ENCODE data around the gene NPAS3. TPM values are rescaled to one million over a fixed set of nuclear protein-coding genes. Genes with fewer than 3 reads are reported as not detected.

NPAS3 gene
- total and polyA plus RNA-seq, 10 donors: 0.13 to 9.5 (median 2.9) TPM

DNA sequence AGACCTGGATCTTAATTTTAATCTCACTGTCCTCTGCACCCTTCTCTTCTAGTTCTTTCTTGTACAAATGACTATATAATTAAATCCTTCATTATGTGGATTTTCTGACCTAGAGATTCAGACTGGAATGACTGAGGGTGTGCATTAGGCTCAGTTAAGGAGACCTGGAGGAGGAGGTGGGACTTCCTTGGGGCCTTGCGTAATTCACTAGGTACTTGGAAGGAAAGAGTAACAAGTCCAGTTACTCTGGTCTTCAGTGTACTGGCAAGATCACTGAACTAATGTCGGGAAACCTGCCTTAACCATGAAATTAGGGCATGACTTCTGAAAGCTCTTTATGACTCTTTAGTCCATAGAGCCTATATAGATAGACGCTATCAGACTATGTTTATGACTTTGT is 570.8 kb downstream of the NPAS3 start:
- Histone ChIP-seq H3K9me3 (no peaks in the 10 kb centered on the region), H3K4me3 (no peak overlapping the region), H3K27me3 (replicated peaks in 1 of 7) (no peaks in the 10 kb centered on the region), H3K36me3 (no peaks in the 10 kb centered on the region), H3K27ac (no peak overlapping the region), H3K4me1 (no peaks in the 10 kb centered on the region)
- intact Hi-C loops (cut with DNase I; ENCODE audit: low total_unique reads): no loop called here
- no peak for TF ChIP-seq POLR2A (IDR thresholded peaks at IDR 0.05)
- no peak for TF ChIP-seq POLR2AphosphoS5 (IDR thresholded peaks at IDR 0.05)
- TF ChIP-seq, protein P1, sequence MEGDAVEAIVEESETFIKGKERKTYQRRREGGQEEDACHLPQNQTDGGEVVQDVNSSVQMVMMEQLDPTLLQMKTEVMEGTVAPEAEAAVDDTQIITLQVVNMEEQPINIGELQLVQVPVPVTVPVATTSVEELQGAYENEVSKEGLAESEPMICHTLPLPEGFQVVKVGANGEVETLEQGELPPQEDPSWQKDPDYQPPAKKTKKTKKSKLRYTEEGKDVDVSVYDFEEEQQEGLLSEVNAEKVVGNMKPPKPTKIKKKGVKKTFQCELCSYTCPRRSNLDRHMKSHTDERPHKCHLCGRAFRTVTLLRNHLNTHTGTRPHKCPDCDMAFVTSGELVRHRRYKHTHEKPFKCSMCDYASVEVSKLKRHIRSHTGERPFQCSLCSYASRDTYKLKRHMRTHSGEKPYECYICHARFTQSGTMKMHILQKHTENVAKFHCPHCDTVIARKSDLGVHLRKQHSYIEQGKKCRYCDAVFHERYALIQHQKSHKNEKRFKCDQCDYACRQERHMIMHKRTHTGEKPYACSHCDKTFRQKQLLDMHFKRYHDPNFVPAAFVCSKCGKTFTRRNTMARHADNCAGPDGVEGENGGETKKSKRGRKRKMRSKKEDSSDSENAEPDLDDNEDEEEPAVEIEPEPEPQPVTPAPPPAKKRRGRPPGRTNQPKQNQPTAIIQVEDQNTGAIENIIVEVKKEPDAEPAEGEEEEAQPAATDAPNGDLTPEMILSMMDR (IDR thresholded peaks at IDR 0.05 in 8 of 11, conservative IDR thresholded peaks at IDR 0.05 in 3 of 11): no peak
- no peak for DNase-seq
- 89 to 99% (median 92%) methylated on average over 3 of the region's 3 CpGs for WGBS, 5 donors

DNA sequence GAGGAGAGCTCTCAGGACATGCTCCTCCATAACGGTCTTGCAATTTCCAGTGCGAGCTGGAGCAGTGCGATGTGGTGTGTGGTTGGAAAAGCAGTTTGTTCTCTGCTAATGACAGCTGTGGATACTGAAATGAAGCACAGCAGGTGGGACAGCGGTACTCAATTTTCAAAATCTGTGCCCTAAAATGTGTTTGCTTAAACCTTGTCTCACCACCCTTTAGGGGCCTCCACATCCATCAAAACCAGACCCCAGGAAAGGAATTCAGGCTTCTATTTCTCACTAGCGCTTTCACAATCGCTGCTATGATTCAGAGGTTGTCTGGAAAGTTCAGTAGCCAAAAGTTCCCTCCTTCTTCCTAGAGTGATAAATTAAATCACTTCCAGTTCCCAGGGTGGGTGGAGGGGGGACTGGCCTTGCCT is 571.4 kb downstream of the NPAS3 start:
- Histone ChIP-seq H3K27ac (no peak overlapping the region), H3K4me3 (no peak overlapping the region), H3K27me3 (replicated peaks in 1 of 7) (no peaks in the 10 kb centered on the region), H3K4me1 (no peaks in the 10 kb centered on the region), H3K9me3 (no peaks in the 10 kb centered on the region), H3K36me3 (no peaks in the 10 kb centered on the region)
- 64 to 77% (median 69%) methylated on average over 6 of the region's 6 CpGs for WGBS, 5 donors
- intact Hi-C loops (cut with DNase I; ENCODE audit: low total_unique reads): no loop called here
- DNase-seq: no peak
- TF ChIP-seq POLR2AphosphoS5 (IDR thresholded peaks at IDR 0.05) (no peak), POLR2A (IDR thresholded peaks at IDR 0.05) (no peak)
- TF ChIP-seq, protein P1 (IDR thresholded peaks at IDR 0.05 in 8 of 11, conservative IDR thresholded peaks at IDR 0.05 in 3 of 11): no peak

DNA sequence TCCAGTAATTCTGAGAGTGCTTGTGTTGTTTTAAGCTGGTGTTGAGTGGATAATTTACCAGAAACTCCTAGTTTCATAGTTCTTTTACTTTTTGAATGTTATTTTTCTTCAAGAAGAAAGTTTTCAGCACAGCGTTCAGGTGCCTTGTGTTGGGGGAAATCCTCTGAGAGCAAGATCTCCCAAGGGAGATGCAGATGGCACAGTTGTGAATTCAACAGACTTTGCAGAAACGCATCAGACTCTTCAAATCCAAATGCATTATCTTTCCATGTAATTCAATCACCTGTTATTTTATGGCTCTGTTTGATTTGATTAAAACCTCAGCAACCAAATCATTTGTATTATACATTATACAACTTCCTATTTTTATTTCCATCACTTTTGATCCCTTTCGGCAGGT is 572.3 kb downstream of the NPAS3 start:
- Histone ChIP-seq H3K36me3 (no peaks in the 10 kb centered on the region), H3K27ac (no peak overlapping the region), H3K4me3 (no peak overlapping the region), H3K4me1 (no peaks in the 10 kb centered on the region), H3K27me3 (replicated peaks in 1 of 7) (no peaks in the 10 kb centered on the region), H3K9me3 (no peaks in the 10 kb centered on the region)
- no peak for DNase-seq
- TF ChIP-seq, protein P1 (IDR thresholded peaks at IDR 0.05 in 8 of 11, conservative IDR thresholded peaks at IDR 0.05 in 3 of 11): no peak
- TF ChIP-seq POLR2A (IDR thresholded peaks at IDR 0.05) (no peak), POLR2AphosphoS5 (IDR thresholded peaks at IDR 0.05) (no peak)
- intact Hi-C loops (cut with DNase I; ENCODE audit: low total_unique reads): no loop called here
- WGBS, 5 donors: 75 to 83% (median 82%) methylated on average over 3 of the region's 3 CpGs

DNA sequence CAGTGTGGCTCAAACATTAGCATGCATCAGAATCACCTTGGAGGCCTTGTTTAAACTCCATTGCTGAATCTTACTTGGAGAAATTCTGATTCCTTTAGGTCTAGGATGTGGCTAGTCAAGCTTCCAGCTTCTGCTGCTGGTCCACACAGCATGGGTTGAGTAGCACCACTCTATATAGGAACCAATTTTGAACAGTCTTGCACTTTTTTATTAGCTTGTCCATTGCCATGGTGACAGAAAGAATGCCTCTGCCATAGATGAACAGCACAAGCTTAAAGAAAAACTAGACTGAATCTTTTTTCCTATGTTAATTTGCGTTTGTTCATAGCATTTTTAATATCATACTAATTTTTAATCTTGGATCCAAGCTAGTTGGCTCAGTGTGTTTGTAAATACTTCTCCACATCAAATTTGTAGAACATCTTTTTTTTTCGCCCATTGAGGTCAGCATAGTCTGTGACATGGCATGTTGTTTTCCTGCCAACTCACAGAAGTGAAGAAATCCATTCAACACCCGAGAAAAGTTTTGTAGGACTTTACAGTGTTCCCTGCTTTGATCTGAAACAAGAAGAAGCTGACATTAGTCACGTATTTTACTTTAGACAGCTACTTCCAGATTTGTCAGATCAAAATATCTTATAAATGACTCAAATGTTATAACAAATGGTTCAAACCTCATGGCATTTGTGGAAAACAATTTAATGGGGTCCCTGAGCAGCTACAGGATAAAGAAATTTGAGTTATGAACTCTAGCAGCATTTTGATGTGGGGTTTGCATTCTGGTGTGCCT is 573.4 kb downstream of the NPAS3 start:
- H3K36me3 ChIP-seq: no peaks in the 10 kb centered on the region
- intact Hi-C loops (cut with DNase I; ENCODE audit: low total_unique reads): no loop called here
- H3K9me3 ChIP-seq: no peaks in the 10 kb centered on the region
- 60 to 82% (median 71%) methylated on average over 4 of the region's 4 CpGs for WGBS, 5 donors
- no peak overlapping the region for H3K4me3 ChIP-seq
- no peak for TF ChIP-seq POLR2A (IDR thresholded peaks at IDR 0.05)
- no peak for TF ChIP-seq POLR2AphosphoS5 (IDR thresholded peaks at IDR 0.05)
- TF ChIP-seq, protein P1 (IDR thresholded peaks at IDR 0.05 in 8 of 11, conservative IDR thresholded peaks at IDR 0.05 in 3 of 11): no peak
- H3K4me1 ChIP-seq: no peaks in the 10 kb centered on the region
- no peak overlapping the region for H3K27ac ChIP-seq
- DNase-seq: no peak
- no peaks in the 10 kb centered on the region for H3K27me3 ChIP-seq (replicated peaks in 1 of 7)
